Measurements from ENCODE around the gene ATP2C1.
"Not testable (repeated sequence)": the region's sequence is repeated elsewhere in the genome, so short reads cannot be mapped to it uniquely, and the experiment has no call there.

The ATP2C1 gene

GRCh38 chr3:130941793-130942192 is 47.9 kb downstream of the ATP2C1 start:
- DNase-seq: no peak

GRCh38 chr3:130946882-130947281 is 53.0 kb downstream of the ATP2C1 start:
- DNase-seq: no peak

- DNase-seq: no peak
Measured at GRCh38 chr3:130948001-130948773, 54.3 kb downstream of the ATP2C1 start.

GRCh38 chr3:130948929-130949328 is 55.0 kb downstream of the ATP2C1 start:
- DNase-seq: no peak

- DNase-seq: no peak
Measured at GRCh38 chr3:130950124-130950523, 56.2 kb downstream of the ATP2C1 start.

GRCh38 chr3:130950641-130951040 is 56.8 kb downstream of the ATP2C1 start:
- DNase-seq: no peak

- no peak for DNase-seq
Measured at GRCh38 chr3:130955481-130955880, 61.6 kb downstream of the ATP2C1 start.

- DNase-seq: no peak
Measured at GRCh38 chr3:130956281-130956680, 62.4 kb downstream of the ATP2C1 start.

- DNase-seq: no peak
Measured at GRCh38 chr3:130956721-130957120, 62.8 kb downstream of the ATP2C1 start.

GRCh38 chr3:130960139-130960795 is 66.4 kb downstream of the ATP2C1 start:
- DNase-seq: no peak

GRCh38 chr3:130961458-130961857 is 67.6 kb downstream of the ATP2C1 start:
- DNase-seq: no peak

- no peak for DNase-seq
Measured at GRCh38 chr3:130963444-130963843, 69.6 kb downstream of the ATP2C1 start.

- no peak for DNase-seq
Measured at GRCh38 chr3:130963878-130964277, 70.0 kb downstream of the ATP2C1 start.

GRCh38 chr3:130967281-130967680 is 73.4 kb downstream of the ATP2C1 start:
- DNase-seq: no peak

GRCh38 chr3:130968221-130968620 is 74.3 kb downstream of the ATP2C1 start:
- no peak for DNase-seq

GRCh38 chr3:130969621-130970020 is 75.7 kb downstream of the ATP2C1 start:
- no peak for DNase-seq

- no peak for DNase-seq
Measured at GRCh38 chr3:130971208-130971607, 77.3 kb downstream of the ATP2C1 start.

- DNase-seq: not testable (repeated sequence)
Measured at GRCh38 chr3:130972592-130972991, 78.7 kb downstream of the ATP2C1 start.

- no peak for DNase-seq
Measured at GRCh38 chr3:130973406-130973805, 79.5 kb downstream of the ATP2C1 start.

- DNase-seq: no peak
Measured at GRCh38 chr3:130974201-130974600, 80.3 kb downstream of the ATP2C1 start.

- no peak for DNase-seq
Measured at GRCh38 chr3:130975251-130975650, 81.4 kb downstream of the ATP2C1 start.

- no peak for DNase-seq
Measured at GRCh38 chr3:130976706-130977105, 82.8 kb downstream of the ATP2C1 start.

- DNase-seq: no peak
Measured at GRCh38 chr3:130979117-130979516, 85.2 kb downstream of the ATP2C1 start.

GRCh38 chr3:130981469-130981868 is 87.6 kb downstream of the ATP2C1 start:
- no peak for DNase-seq

- DNase-seq: no peak
Measured at GRCh38 chr3:130990282-130990681, 96.4 kb downstream of the ATP2C1 start.

Measured in NCI-H1436 (cell line).